ENCODE data around the gene EME1. TPM values are rescaled to one million over a fixed set of nuclear protein-coding genes. Genes with fewer than 3 reads are reported as not detected.

Gene EME1
- total and polyA plus RNA-seq, 2 of the 4 experiments (the other 2 are of a cell fraction): 9.1 to 9.4 TPM

- H4K20me1 ChIP-seq (ENCODE audit: insufficient read depth, low read length): no peaks in the 10 kb centered on the region
- no peak overlapping the region for H4K8ac ChIP-seq (ENCODE audit: low read depth in 2 of 2, low read length in 2 of 2)
- no TSS peak for BruUV-seq (replicated peaks)
- no peak for ATAC-seq (ENCODE audit: low read depth)
- peaks cover 15% of the 10 kb centered on the region for H3K4me1 ChIP-seq (ENCODE audit: control insufficient read depth, insufficient read depth, low read length)
- peaks cover 3% of the 10 kb centered on the region; the same call in 1 of the 2 replicates for H3K36me3 ChIP-seq (ENCODE audit: control insufficient read depth, insufficient read depth, low read length)
- no peak overlapping the region for H3K14ac ChIP-seq (replicated peaks; ENCODE audit: low read depth, low read length)
- H2BK5ac ChIP-seq (ENCODE audit: low read depth, low read length, poor library complexity, severe bottlenecking): no peak overlapping the region
- POLR2A ChIA-PET (ENCODE audit: unreplicated experiment): no interaction called here
- H3K4ac ChIP-seq (ENCODE audit: low read depth, low read length): no peak overlapping the region
- H3K79me1 ChIP-seq (ENCODE audit: low read depth in 1 of 2, low read length in 2 of 2): peaks cover 14 to 63% of the 10 kb centered on the region in 2 experiments; a peak in 3 of 4 replicates
- H2BK120ac ChIP-seq (ENCODE audit: low read depth, low read length): no peak overlapping the region
- intact Hi-C loops (cut with micrococcal nuclease): no loop called here
- no peak overlapping the region for H3K56ac ChIP-seq (ENCODE audit: extremely low read depth, insufficient read depth, low read length)
- H3K23ac ChIP-seq (ENCODE audit: low read depth, low read length): no peak overlapping the region
- H3K9me3 ChIP-seq (ENCODE audit: control insufficient read depth, insufficient read depth, low read length): no peaks in the 10 kb centered on the region
- H3K4me3 ChIP-seq (ENCODE audit: insufficient read depth, low read depth, low read length): no peak overlapping the region
- CTCF ChIA-PET: no interaction called here
- no peak overlapping the region for H2AK5ac ChIP-seq (ENCODE audit: low read depth, low read length)
- dilution Hi-C loops (cut with HindIII; ENCODE audit: low sequenced_read_pairs, unreplicated experiment): no loop called here
- no CpG with 5 or more reads among the region's 4 CpGs for WGBS, 2 experiments (ENCODE audit: extremely low coverage in 2 of 2, insufficient read length in 1 of 2)
- no peak for DNase-seq
- H3K27ac ChIP-seq (ENCODE audit: insufficient read depth, low read length): no peak overlapping the region
- H3K18ac ChIP-seq (ENCODE audit: low read depth, low read length): no peak overlapping the region
- H3K27me3 ChIP-seq (ENCODE audit: control insufficient read depth, insufficient read depth, low read length): no peaks in the 10 kb centered on the region
- H2AFZ ChIP-seq (replicated peaks; ENCODE audit: low read length, poor library complexity): no peak overlapping the region
- in situ Hi-C loops (cut with MboI; ENCODE audit: low sequenced_read_pairs): no loop called here
- H4K91ac ChIP-seq (ENCODE audit: insufficient read depth, low read depth, low read length): no peak overlapping the region
- no peak overlapping the region for H3K4me2 ChIP-seq (ENCODE audit: low read depth, low read length)
- H3K9ac ChIP-seq (ENCODE audit: low read depth, low read length): no peak overlapping the region
- peak overlapping the region; percentile 58 for H2AK9ac ChIP-seq (replicated peaks; ENCODE audit: low read depth, low read length, poor library complexity)
- peaks cover 17% of the 10 kb centered on the region for H3K9me1 ChIP-seq (ENCODE audit: insufficient read depth, low read length)
- TF ChIP-seq CTCF (conservative IDR thresholded peaks at IDR 0.05; ENCODE audit: low read depth, low read length) (no peak), MXI1 (IDR thresholded peaks at IDR 0.05; ENCODE audit: borderline replicate concordance, low read depth, low read length) (no peak)
- no peak overlapping the region for H2BK20ac ChIP-seq (ENCODE audit: low read depth, low read length)
- H2BK15ac ChIP-seq (ENCODE audit: low read depth, low read length): no peak overlapping the region
- no peak overlapping the region for H4K5ac ChIP-seq (ENCODE audit: low read depth, low read length)
Measured at GRCh38 chr17:50429793-50430192, 56.8 kb downstream of the EME1 start.

Small RNA genes within 50 kb of the gene (microRNA-seq; reads per million reads assigned to microRNA genes)
- not detected for gene RF00019 (ENCODE audit: insufficient read depth, insufficient read length)

Small RNA genes within 50 kb of the gene (small RNA-seq; reads per million reads assigned to genes)
- gene RF00019: 0 reads per million in 5 experiments

Other genes starting within 250 kb of the EME1 start
- 1.4 TPM in 2 replicates for gene SAMD14, start 243.1 kb upstream of the EME1 start, total RNA-seq (2012; rRNA removed)
- gene SAMD14, start 243.1 kb upstream of the EME1 start, polyA plus RNA-seq (2012; rRNA removed): 6.2 and 6.7 TPM in 2 replicates
- gene PPP1R9B, start 222.6 kb upstream of the EME1 start, total RNA-seq (2012; rRNA removed): 28.0 and 38.6 TPM in 2 replicates
- 23.0 and 25.8 TPM in 2 replicates for gene PPP1R9B, start 222.6 kb upstream of the EME1 start, polyA plus RNA-seq (2012; rRNA removed)
- gene SGCA, start 207.2 kb upstream of the EME1 start, total RNA-seq (2012; rRNA removed): not detected in 2 replicates
- gene SGCA, start 207.2 kb upstream of the EME1 start, polyA plus RNA-seq (2012; rRNA removed): 0.19 and 0.55 TPM in 2 replicates
- 1,825 and 2,180 TPM in 2 replicates for gene COL1A1, start 171.6 kb upstream of the EME1 start, total RNA-seq (2012; rRNA removed)
- gene COL1A1, start 171.6 kb upstream of the EME1 start, polyA plus RNA-seq (2012; rRNA removed): 4,117 and 4,350 TPM in 2 replicates
- 0.18 and 0.28 TPM in 2 replicates for gene TMEM92, start 98.8 kb upstream of the EME1 start, total RNA-seq (2012; rRNA removed)
- 0.86 and 1.7 TPM in 2 replicates for gene TMEM92, start 98.8 kb upstream of the EME1 start, polyA plus RNA-seq (2012; rRNA removed)
- gene XYLT2, start 27.1 kb upstream of the EME1 start, total RNA-seq (2012; rRNA removed): 31.9 and 35.0 TPM in 2 replicates
- 27.7 and 35.7 TPM in 2 replicates for gene XYLT2, start 27.1 kb upstream of the EME1 start, polyA plus RNA-seq (2012; rRNA removed)
- 152 and 202 TPM in 2 replicates for gene MRPL27, start within 50 bp of the EME1 start, total RNA-seq (2012; rRNA removed)
- gene MRPL27, start within 50 bp of the EME1 start, polyA plus RNA-seq (2012; rRNA removed): 156 and 176 TPM in 2 replicates
- gene LRRC59, start 24.3 kb downstream of the EME1 start, total RNA-seq (2012; rRNA removed): 233 and 241 TPM in 2 replicates
- 134 and 139 TPM in 2 replicates for gene LRRC59, start 24.3 kb downstream of the EME1 start, polyA plus RNA-seq (2012; rRNA removed)
- gene ACSF2, start 53.0 kb downstream of the EME1 start, total RNA-seq (2012; rRNA removed): 15.0 and 18.5 TPM in 2 replicates
- 26.8 and 27.2 TPM in 2 replicates for gene ACSF2, start 53.0 kb downstream of the EME1 start, polyA plus RNA-seq (2012; rRNA removed)
- gene CHAD, start 95.7 kb downstream of the EME1 start, total RNA-seq (2012; rRNA removed): not detected in 2 replicates
- 0.03 TPM in 1 of 2 replicates, not detected in the other for gene CHAD, start 95.7 kb downstream of the EME1 start, polyA plus RNA-seq (2012; rRNA removed)
- gene RSAD1, start 105.6 kb downstream of the EME1 start, total RNA-seq (2012; rRNA removed): 10.0 and 10.8 TPM in 2 replicates
- 16.6 and 19.2 TPM in 2 replicates for gene RSAD1, start 105.6 kb downstream of the EME1 start, polyA plus RNA-seq (2012; rRNA removed)
- gene MYCBPAP, start 135.2 kb downstream of the EME1 start, total RNA-seq (2012; rRNA removed): under 0.01 and 0.18 TPM in 2 replicates
- 0.17 and 0.30 TPM in 2 replicates for gene MYCBPAP, start 135.2 kb downstream of the EME1 start, polyA plus RNA-seq (2012; rRNA removed)
- not detected in 2 replicates for gene EPN3, start 159.5 kb downstream of the EME1 start, total RNA-seq (2012; rRNA removed)
- gene EPN3, start 159.5 kb downstream of the EME1 start, polyA plus RNA-seq (2012; rRNA removed): 0.09 TPM in 1 of 2 replicates, not detected in the other
- 15.6 and 17.0 TPM in 2 replicates for gene SPATA20, start 173.9 kb downstream of the EME1 start, total RNA-seq (2012; rRNA removed)
- 31.9 and 35.0 TPM in 2 replicates for gene SPATA20, start 173.9 kb downstream of the EME1 start, polyA plus RNA-seq (2012; rRNA removed)
- gene CACNA1G, start 187.5 kb downstream of the EME1 start, total RNA-seq (2012; rRNA removed): under 0.01 TPM in 1 of 2 replicates, not detected in the other
- 0.03 TPM in 2 replicates for gene CACNA1G, start 187.5 kb downstream of the EME1 start, polyA plus RNA-seq (2012; rRNA removed)